Measurements from ENCODE around the gene SPSB1.
A peak's percentile ranks its signal among the peaks of the same experiment; 100 is the strongest.

SPSB1 gene

GRCh38 chr1:9262096-9262986, 30.4 kb upstream of the SPSB1 start:
- H3K36me3 ChIP-seq (ENCODE audit: control insufficient read depth in 1 of 2, insufficient read depth in 2 of 2, low read length in 2 of 2), result peaks cover 6 to 16% of the 10 kb centered on the region in 2 experiments
- no peaks in the 10 kb centered on the region for H3K79me2 ChIP-seq (ENCODE audit: control insufficient read depth, insufficient read depth, low read length, poor library complexity)
- H3K27me3 ChIP-seq (ENCODE audit: insufficient read depth, low read length), result no peaks in the 10 kb centered on the region
- H2AK5ac ChIP-seq (ENCODE audit: low read length), result no peak overlapping the region
- no peak overlapping the region for H3K18ac ChIP-seq (ENCODE audit: low read length)
- H2AFZ ChIP-seq (ENCODE audit: insufficient read depth, low read length, poor library complexity), result no peak overlapping the region
- no peak overlapping the region for H4K8ac ChIP-seq (ENCODE audit: low read depth, low read length)
- H3K4me3 ChIP-seq (ENCODE audit: low read depth, low read length), result no peak overlapping the region
- H3K4me1 ChIP-seq (ENCODE audit: control insufficient read depth in 1 of 2, insufficient read depth in 2 of 2, low read length in 2 of 2), result peaks cover 0 to 2% of the 10 kb centered on the region in 2 experiments
- DNase-seq, result no peak
- H3K27ac ChIP-seq (ENCODE audit: low read depth, low read length), result no peak overlapping the region
- WGBS (ENCODE audit: extremely low coverage, insufficient coverage, insufficient read length), result no CpG with 5 or more reads among the region's 33 CpGs
- peaks cover 2% of the 10 kb centered on the region for H3K9me3 ChIP-seq (ENCODE audit: insufficient read depth, low read depth, low read length)
- no peak overlapping the region for H2BK120ac ChIP-seq (ENCODE audit: insufficient read depth, low read length, poor library complexity)
- no peak overlapping the region for H3K9ac ChIP-seq (ENCODE audit: low read length)
- no peak overlapping the region for H3K4ac ChIP-seq (ENCODE audit: low read depth, low read length)
- no peak overlapping the region for H3K14ac ChIP-seq (ENCODE audit: low read length)
- no peak overlapping the region for H3K23ac ChIP-seq (ENCODE audit: low read length)
- H2BK5ac ChIP-seq (ENCODE audit: low read depth, low read length, poor library complexity), result no peak overlapping the region
- no peak overlapping the region for H4K12ac ChIP-seq (ENCODE audit: low read depth, low read length)
- no peak overlapping the region for H2BK12ac ChIP-seq (ENCODE audit: low read length)
- no peak overlapping the region for H4K91ac ChIP-seq (ENCODE audit: low read depth, low read length)
- H3K79me1 ChIP-seq (ENCODE audit: low read length), result no peaks in the 10 kb centered on the region
- no peak overlapping the region for H3K4me2 ChIP-seq (ENCODE audit: low read length)

DNA sequence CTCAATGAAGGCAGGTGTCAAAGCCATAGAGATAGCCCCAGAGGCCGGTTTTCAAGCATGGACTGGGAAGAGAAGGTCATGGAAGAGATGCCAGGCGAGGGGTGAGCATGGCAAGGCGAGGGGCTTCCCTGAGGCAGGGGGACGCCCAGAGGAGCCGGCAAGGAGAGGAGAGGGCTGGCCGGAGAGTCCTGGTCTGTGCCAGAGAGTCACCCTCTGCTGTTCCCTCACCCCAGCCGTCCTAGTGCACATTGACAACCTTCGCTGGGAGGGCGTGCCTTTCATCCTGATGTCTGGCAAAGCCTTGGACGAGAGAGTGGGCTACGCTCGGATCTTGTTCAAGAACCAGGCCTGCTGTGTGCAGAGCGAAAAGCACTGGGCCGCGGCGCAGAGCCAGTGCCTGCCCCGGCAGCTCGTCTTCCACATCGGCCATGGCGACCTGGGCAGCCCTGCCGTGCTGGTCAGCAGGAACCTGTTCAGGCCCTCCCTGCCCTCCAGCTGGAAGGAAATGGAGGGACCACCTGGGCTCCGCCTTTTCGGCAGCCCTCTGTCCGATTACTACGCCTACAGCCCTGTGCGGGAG, 29.3 kb upstream of the SPSB1 start:
- H3K79me1 ChIP-seq (ENCODE audit: low read length), result no peaks in the 10 kb centered on the region
- H3K18ac ChIP-seq (ENCODE audit: low read length), result no peak overlapping the region
- H3K4me2 ChIP-seq (ENCODE audit: low read length), result no peak overlapping the region
- H3K9ac ChIP-seq (ENCODE audit: low read length), result no peak overlapping the region
- WGBS (ENCODE audit: extremely low coverage, insufficient coverage, insufficient read length), result no CpG with 5 or more reads among the region's 26 CpGs
- no peak overlapping the region for H3K23ac ChIP-seq (ENCODE audit: low read length)
- no peak overlapping the region for H3K4ac ChIP-seq (ENCODE audit: low read depth, low read length)
- peaks cover 0 to 2% of the 10 kb centered on the region in 2 experiments for H3K4me1 ChIP-seq (ENCODE audit: control insufficient read depth in 1 of 2, insufficient read depth in 2 of 2, low read length in 2 of 2)
- H3K79me2 ChIP-seq (ENCODE audit: control insufficient read depth, insufficient read depth, low read length, poor library complexity), result no peaks in the 10 kb centered on the region
- no peak overlapping the region for H2BK120ac ChIP-seq (ENCODE audit: insufficient read depth, low read length, poor library complexity)
- peaks cover 6 to 16% of the 10 kb centered on the region in 2 experiments for H3K36me3 ChIP-seq (ENCODE audit: control insufficient read depth in 1 of 2, insufficient read depth in 2 of 2, low read length in 2 of 2)
- no peak for DNase-seq
- no peak overlapping the region for H2BK12ac ChIP-seq (ENCODE audit: low read length)
- H3K4me3 ChIP-seq (ENCODE audit: low read depth, low read length), result no peak overlapping the region
- H2BK5ac ChIP-seq (ENCODE audit: low read depth, low read length, poor library complexity), result no peak overlapping the region
- no peak overlapping the region for H4K91ac ChIP-seq (ENCODE audit: low read depth, low read length)
- H2AFZ ChIP-seq (ENCODE audit: insufficient read depth, low read length, poor library complexity), result no peak overlapping the region
- H3K27me3 ChIP-seq (ENCODE audit: insufficient read depth, low read length), result no peaks in the 10 kb centered on the region
- no peak overlapping the region for H2AK5ac ChIP-seq (ENCODE audit: low read length)
- no peak overlapping the region for H4K12ac ChIP-seq (ENCODE audit: low read depth, low read length)
- no peak overlapping the region for H3K27ac ChIP-seq (ENCODE audit: low read depth, low read length)
- H3K14ac ChIP-seq (ENCODE audit: low read length), result no peak overlapping the region
- H3K9me3 ChIP-seq (ENCODE audit: insufficient read depth, low read depth, low read length), result peaks cover 2% of the 10 kb centered on the region
- H4K8ac ChIP-seq (ENCODE audit: low read depth, low read length), result no peak overlapping the region

- no peak overlapping the region for H2BK12ac ChIP-seq (ENCODE audit: low read length)
- no peak overlapping the region for H4K12ac ChIP-seq (ENCODE audit: low read depth, low read length)
- H3K9me3 ChIP-seq (ENCODE audit: insufficient read depth, low read depth, low read length), result peaks cover 2% of the 10 kb centered on the region
- H3K27me3 ChIP-seq (ENCODE audit: insufficient read depth, low read length), result no peaks in the 10 kb centered on the region
- H4K8ac ChIP-seq (ENCODE audit: low read depth, low read length), result no peak overlapping the region
- no peak overlapping the region for H2BK120ac ChIP-seq (ENCODE audit: insufficient read depth, low read length, poor library complexity)
- H2BK5ac ChIP-seq (ENCODE audit: low read depth, low read length, poor library complexity), result no peak overlapping the region
- H3K79me1 ChIP-seq (ENCODE audit: low read length), result no peaks in the 10 kb centered on the region
- no peak overlapping the region for H3K4ac ChIP-seq (ENCODE audit: low read depth, low read length)
- H2AFZ ChIP-seq (ENCODE audit: insufficient read depth, low read length, poor library complexity), result no peak overlapping the region
- H4K91ac ChIP-seq (ENCODE audit: low read depth, low read length), result no peak overlapping the region
- no peak overlapping the region for H3K14ac ChIP-seq (ENCODE audit: low read length)
- no peak overlapping the region for H3K23ac ChIP-seq (ENCODE audit: low read length)
- H2AK5ac ChIP-seq (ENCODE audit: low read length), result no peak overlapping the region
- no peak overlapping the region for H3K4me2 ChIP-seq (ENCODE audit: low read length)
- H3K27ac ChIP-seq (ENCODE audit: low read depth, low read length), result no peak overlapping the region
- H3K4me1 ChIP-seq (ENCODE audit: control insufficient read depth in 1 of 2, insufficient read depth in 2 of 2, low read length in 2 of 2), result peaks cover 0 to 2% of the 10 kb centered on the region in 2 experiments
- H3K79me2 ChIP-seq (ENCODE audit: control insufficient read depth, insufficient read depth, low read length, poor library complexity), result no peaks in the 10 kb centered on the region
- no peak overlapping the region for H3K9ac ChIP-seq (ENCODE audit: low read length)
- no CpG with 5 or more reads among the region's 50 CpGs for WGBS (ENCODE audit: extremely low coverage, insufficient coverage, insufficient read length)
- H3K36me3 ChIP-seq (ENCODE audit: control insufficient read depth in 1 of 2, insufficient read depth in 2 of 2, low read length in 2 of 2), result peaks cover 6 to 16% of the 10 kb centered on the region in 2 experiments
- no peak overlapping the region for H3K18ac ChIP-seq (ENCODE audit: low read length)
- peak overlapping the region; percentile 28 for H3K4me3 ChIP-seq (ENCODE audit: low read depth, low read length)
- no peak for DNase-seq
Measured at GRCh38 chr1:9263984-9264872, 28.5 kb upstream of the SPSB1 start.

- H3K4me2 ChIP-seq (ENCODE audit: low read length), result no peak overlapping the region
- H3K18ac ChIP-seq (ENCODE audit: low read length), result no peak overlapping the region
- DNase-seq, result no peak
- no peak overlapping the region for H3K9ac ChIP-seq (ENCODE audit: low read length)
- H3K14ac ChIP-seq (ENCODE audit: low read length), result no peak overlapping the region
- peaks cover under 1% of the 10 kb centered on the region for H3K9me3 ChIP-seq (ENCODE audit: insufficient read depth, low read depth, low read length)
- H2AFZ ChIP-seq (ENCODE audit: insufficient read depth, low read length, poor library complexity), result no peak overlapping the region
- no peak overlapping the region for H3K23ac ChIP-seq (ENCODE audit: low read length)
- H2BK120ac ChIP-seq (ENCODE audit: insufficient read depth, low read length, poor library complexity), result no peak overlapping the region
- no peak overlapping the region for H2BK5ac ChIP-seq (ENCODE audit: low read depth, low read length, poor library complexity)
- H4K12ac ChIP-seq (ENCODE audit: low read depth, low read length), result no peak overlapping the region
- H3K27ac ChIP-seq (ENCODE audit: low read depth, low read length), result no peak overlapping the region
- H4K91ac ChIP-seq (ENCODE audit: low read depth, low read length), result no peak overlapping the region
- H3K4me1 ChIP-seq (ENCODE audit: control insufficient read depth in 1 of 2, insufficient read depth in 2 of 2, low read length in 2 of 2), result peaks cover 0 to 2% of the 10 kb centered on the region in 2 experiments
- H3K4ac ChIP-seq (ENCODE audit: low read depth, low read length), result no peak overlapping the region
- WGBS (ENCODE audit: extremely low coverage, insufficient coverage, insufficient read length), result no CpG with 5 or more reads among the region's 10 CpGs
- H3K79me1 ChIP-seq (ENCODE audit: low read length), result no peaks in the 10 kb centered on the region
- no peak overlapping the region for H3K4me3 ChIP-seq (ENCODE audit: low read depth, low read length)
- no peak overlapping the region for H4K8ac ChIP-seq (ENCODE audit: low read depth, low read length)
- no peaks in the 10 kb centered on the region for H3K79me2 ChIP-seq (ENCODE audit: control insufficient read depth, insufficient read depth, low read length, poor library complexity)
- no peaks in the 10 kb centered on the region for H3K27me3 ChIP-seq (ENCODE audit: insufficient read depth, low read length)
- H3K36me3 ChIP-seq (ENCODE audit: control insufficient read depth in 1 of 2, insufficient read depth in 2 of 2, low read length in 2 of 2), result peaks cover 6 to 16% of the 10 kb centered on the region in 2 experiments
- no peak overlapping the region for H2AK5ac ChIP-seq (ENCODE audit: low read length)
- no peak overlapping the region for H2BK12ac ChIP-seq (ENCODE audit: low read length)
Measured at GRCh38 chr1:9265037-9265436, 27.7 kb upstream of the SPSB1 start.
